ENCODE measurements around the gene NCOA6. TPM values are rescaled to one million over a fixed set of nuclear protein-coding genes. Genes with fewer than 3 reads are reported as not detected.

The NCOA6 gene
- total and polyA plus RNA-seq, 2 of the 4 experiments (the other 2 are of a cell fraction): 3.6 to 13.1 TPM

DNA sequence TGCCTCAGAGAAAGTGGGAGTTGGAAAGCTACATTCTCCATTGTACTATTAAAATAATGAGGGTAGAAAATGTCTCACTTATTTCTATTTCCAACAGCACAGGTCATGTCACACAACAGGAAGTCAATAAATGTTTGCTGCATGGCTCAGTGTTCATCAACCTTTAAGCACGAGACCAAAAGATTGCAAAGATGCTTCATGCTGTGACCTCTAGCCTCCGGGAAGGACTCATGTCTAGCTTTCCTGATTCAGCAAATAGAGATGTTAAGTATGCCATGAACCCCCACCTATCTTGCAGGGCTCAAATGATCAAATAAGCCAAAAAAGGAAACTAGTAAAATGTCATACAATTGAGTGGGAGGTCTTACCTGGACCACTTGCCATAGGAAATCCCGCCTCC is 57.4 kb downstream of the NCOA6 start:
- Histone ChIP-seq H3K9me3 (ENCODE audit: control insufficient read depth, insufficient read depth, low read length) (no peaks in the 10 kb centered on the region), H3K36me3 (ENCODE audit: control insufficient read depth, insufficient read depth, low read length) (peaks cover 16% of the 10 kb centered on the region), H4K20me1 (ENCODE audit: insufficient read depth, low read length) (no peaks in the 10 kb centered on the region), H3K4ac (ENCODE audit: low read depth, low read length) (peak overlapping the region; percentile 65), H2AK9ac (replicated peaks; ENCODE audit: low read depth, low read length, poor library complexity) (no peak overlapping the region), H3K14ac (replicated peaks; ENCODE audit: low read depth, low read length) (peak overlapping the region; percentile 35; the same call in 1 of the 2 replicates), H3K56ac (ENCODE audit: extremely low read depth, insufficient read depth, low read length) (peak overlapping the region; percentile 47; the same call in 1 of the 2 replicates), H2AFZ (replicated peaks; ENCODE audit: low read length, poor library complexity) (no peak overlapping the region), H2BK20ac (ENCODE audit: low read depth, low read length) (peak overlapping the region; percentile 53), H3K9me1 (ENCODE audit: insufficient read depth, low read length) (no peaks in the 10 kb centered on the region; the same call in 1 of the 2 replicates), H4K8ac (ENCODE audit: low read depth in 2 of 2, low read length in 2 of 2) (peak overlapping the region in 1 of 2 experiments; percentile 90; a peak in 2 of 4 replicates), H2AK5ac (ENCODE audit: low read depth, low read length) (peak overlapping the region; percentile 46; the same call in 1 of the 2 replicates), H2BK120ac (ENCODE audit: low read depth, low read length) (peak overlapping the region; percentile 66), H3K4me1 (ENCODE audit: control insufficient read depth, insufficient read depth, low read length) (peaks cover 12% of the 10 kb centered on the region), H4K5ac (ENCODE audit: low read depth, low read length) (peak overlapping the region; percentile 32; the same call in 1 of the 2 replicates), H3K18ac (ENCODE audit: low read depth, low read length) (peak overlapping the region; percentile 25; the same call in 1 of the 2 replicates), H3K9ac (ENCODE audit: low read depth, low read length) (no peak overlapping the region), H3K79me1 (ENCODE audit: low read depth in 1 of 2, low read length in 2 of 2) (peaks cover 10 to 45% of the 10 kb centered on the region in 2 experiments; a peak in 3 of 4 replicates), H3K27ac (ENCODE audit: insufficient read depth, low read length) (peak overlapping the region; percentile 68), H3K27me3 (ENCODE audit: control insufficient read depth, insufficient read depth, low read length) (no peaks in the 10 kb centered on the region), H4K91ac (ENCODE audit: insufficient read depth, low read depth, low read length) (peak overlapping the region; percentile 26; the same call in 1 of the 2 replicates), H3K23ac (ENCODE audit: low read depth, low read length) (peak overlapping the region; percentile 40; the same call in 1 of the 2 replicates), H3K4me2 (ENCODE audit: low read depth, low read length) (no peak overlapping the region; the same call in 1 of the 2 replicates), H2BK15ac (ENCODE audit: low read depth, low read length) (no peak overlapping the region), H2BK5ac (ENCODE audit: low read depth, low read length, poor library complexity, severe bottlenecking) (peak overlapping the region; percentile 81), H3K4me3 (ENCODE audit: insufficient read depth, low read depth, low read length) (no peak overlapping the region)
- ATAC-seq (ENCODE audit: low read depth) (peak; percentile 75), DNase-seq (peak; percentile 80)
- CTCF ChIA-PET: interaction anchor here (0.9 to 1.0 kb wide), 3 partner anchors 13 to 578 kb away, joined by 3 read pairs; no protein-coding TSS in a partner anchor
- no TSS peak for BruUV-seq (replicated peaks)
- in situ Hi-C loops (cut with MboI; ENCODE audit: low sequenced_read_pairs) (loop anchor here (10.0 kb wide), 1 partner anchor 183 kb away; no protein-coding TSS in a partner anchor), intact Hi-C loops (cut with micrococcal nuclease) (loop anchor here (2.0 to 5.0 kb wide), 2 partner anchors 61 to 455 kb away; no protein-coding TSS in a partner anchor), dilution Hi-C loops (cut with HindIII; ENCODE audit: low sequenced_read_pairs, unreplicated experiment) (no loop called here)
- TF ChIP-seq MAZ (IDR thresholded peaks at IDR 0.05; ENCODE audit: borderline replicate concordance, low read depth, low read length): no peak
- peak; percentile 80 for TF ChIP-seq MAFK (IDR thresholded peaks at IDR 0.05; ENCODE audit: low read depth, low read length)
- no peak for TF ChIP-seq POLR2A (IDR thresholded peaks at IDR 0.05; ENCODE audit: low read depth, low read length)
- TF ChIP-seq FOS (IDR thresholded peaks at IDR 0.05; ENCODE audit: low read depth, low read length): no peak
- no peak for TF ChIP-seq CHD1 (IDR thresholded peaks at IDR 0.05; ENCODE audit: low read depth, low read length)
- TF ChIP-seq MXI1 (IDR thresholded peaks at IDR 0.05; ENCODE audit: borderline replicate concordance, low read depth, low read length): no peak
- TF ChIP-seq SMC3 (IDR thresholded peaks at IDR 0.05; ENCODE audit: low read depth, low read length): no peak
- TF ChIP-seq RFX5 (IDR thresholded peaks at IDR 0.05; ENCODE audit: low read depth, low read length): no peak
- peak; percentile 59; the same call in 1 of the 2 replicates for TF ChIP-seq CEBPB (IDR thresholded peaks at IDR 0.05; ENCODE audit: low read depth, low read length)
- no peak for TF ChIP-seq NFE2L2 (IDR thresholded peaks at IDR 0.05; ENCODE audit: low read depth, low read length)
- no peak for TF ChIP-seq RAD21 (IDR thresholded peaks at IDR 0.05; ENCODE audit: low read length)
- TF ChIP-seq, protein P1, sequence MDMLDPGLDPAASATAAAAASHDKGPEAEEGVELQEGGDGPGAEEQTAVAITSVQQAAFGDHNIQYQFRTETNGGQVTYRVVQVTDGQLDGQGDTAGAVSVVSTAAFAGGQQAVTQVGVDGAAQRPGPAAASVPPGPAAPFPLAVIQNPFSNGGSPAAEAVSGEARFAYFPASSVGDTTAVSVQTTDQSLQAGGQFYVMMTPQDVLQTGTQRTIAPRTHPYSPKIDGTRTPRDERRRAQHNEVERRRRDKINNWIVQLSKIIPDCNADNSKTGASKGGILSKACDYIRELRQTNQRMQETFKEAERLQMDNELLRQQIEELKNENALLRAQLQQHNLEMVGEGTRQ (IDR thresholded peaks at IDR 0.05; ENCODE audit: low read depth, low read length): no peak
- TF ChIP-seq BHLHE40 (IDR thresholded peaks at IDR 0.05; ENCODE audit: low read depth, low read length): peak; percentile 97
- peak; percentile 43 for TF ChIP-seq RCOR1 (IDR thresholded peaks at IDR 0.05; ENCODE audit: insufficient replicate concordance, low read length)
- POLR2A ChIA-PET (ENCODE audit: unreplicated experiment): no interaction called here
- WGBS, 2 experiments (ENCODE audit: extremely low coverage in 2 of 2, insufficient read length in 1 of 2): no CpG with 5 or more reads among the region's 3 CpGs
